ENCODE data around the gene KBTBD13.
"Not testable (repeated sequence)": the region's sequence is repeated elsewhere in the genome, so short reads cannot be mapped to it uniquely, and the experiment has no call there.

KBTBD13 gene

DNA sequence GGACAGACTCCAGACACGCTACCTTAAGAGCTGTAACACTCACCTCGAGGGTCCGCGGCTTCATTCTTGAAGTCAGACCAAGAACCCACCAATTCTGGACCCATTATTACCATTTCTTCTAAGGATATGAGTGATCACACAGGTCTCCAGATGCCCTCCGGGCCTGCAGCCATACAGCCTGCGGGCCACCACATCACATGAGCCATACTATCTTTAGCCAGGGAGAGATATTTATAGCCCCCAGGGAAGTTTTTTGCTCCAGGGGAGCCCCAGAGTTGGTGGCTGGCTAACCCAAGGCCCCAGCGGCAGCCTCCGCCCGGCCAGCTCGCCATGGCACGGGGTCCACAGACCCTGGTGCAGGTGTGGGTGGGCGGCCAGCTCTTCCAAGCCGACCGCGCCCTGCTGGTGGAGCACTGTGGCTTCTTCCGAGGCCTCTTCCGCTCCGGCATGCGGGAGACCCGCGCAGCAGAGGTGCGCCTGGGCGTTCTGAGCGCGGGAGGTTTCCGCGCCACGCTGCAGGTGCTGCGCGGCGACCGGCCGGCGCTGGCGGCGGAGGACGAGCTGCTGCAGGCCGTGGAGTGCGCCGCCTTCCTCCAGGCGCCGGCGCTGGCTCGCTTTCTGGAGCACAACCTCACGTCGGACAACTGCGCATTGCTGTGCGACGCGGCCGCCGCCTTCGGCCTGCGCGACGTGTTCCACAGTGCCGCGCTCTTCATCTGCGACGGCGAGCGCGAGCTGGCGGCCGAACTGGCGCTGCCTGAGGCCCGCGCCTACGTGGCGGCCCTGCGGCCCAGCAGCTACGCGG, at the start of gene KBTBD13:
Gene KBTBD13, plus strand, starts transcription at position 261 of the 805 bp plus-strand sequence. Its CDS starts 70 bp downstream, at position 331.
- DNase-seq = no peak

DNA sequence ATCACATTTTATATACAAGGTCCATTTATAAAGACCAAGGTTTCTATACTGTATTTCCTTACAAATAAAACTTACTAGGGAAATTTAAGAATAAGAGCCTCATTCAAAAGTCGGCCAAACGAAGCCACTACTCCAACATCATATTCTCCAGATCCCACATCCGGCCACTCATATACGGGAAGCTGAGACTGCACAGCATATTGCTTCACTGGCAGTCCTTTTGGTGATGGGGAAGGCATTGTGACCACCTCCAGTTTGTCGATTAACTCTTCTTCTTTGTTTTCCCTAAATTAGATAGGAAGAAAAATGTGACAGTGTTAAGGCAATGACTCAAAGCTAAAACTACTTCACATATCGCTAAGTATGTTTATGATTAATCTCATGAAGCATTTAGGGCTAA, 49.8 kb upstream of the KBTBD13 start:
- DNase-seq = no peak

DNA sequence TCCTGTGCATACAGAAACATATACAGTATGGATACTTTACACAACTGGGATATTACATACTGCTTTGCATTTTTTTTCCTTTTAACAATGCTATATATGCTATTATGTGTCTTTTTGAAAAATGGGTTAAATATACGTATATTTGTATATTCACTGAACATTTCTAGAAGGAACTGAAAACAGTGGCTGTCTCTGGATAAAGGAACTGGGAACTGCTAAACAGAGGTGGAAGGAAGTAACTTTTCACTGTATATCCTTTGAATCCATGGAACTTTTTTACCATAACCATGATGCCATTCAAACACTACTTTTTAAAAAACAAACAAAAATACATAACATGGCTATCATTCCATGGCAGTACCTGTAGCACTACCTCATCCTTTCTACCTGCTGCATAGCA, 49.0 kb upstream of the KBTBD13 start:
- DNase-seq = no peak

DNA sequence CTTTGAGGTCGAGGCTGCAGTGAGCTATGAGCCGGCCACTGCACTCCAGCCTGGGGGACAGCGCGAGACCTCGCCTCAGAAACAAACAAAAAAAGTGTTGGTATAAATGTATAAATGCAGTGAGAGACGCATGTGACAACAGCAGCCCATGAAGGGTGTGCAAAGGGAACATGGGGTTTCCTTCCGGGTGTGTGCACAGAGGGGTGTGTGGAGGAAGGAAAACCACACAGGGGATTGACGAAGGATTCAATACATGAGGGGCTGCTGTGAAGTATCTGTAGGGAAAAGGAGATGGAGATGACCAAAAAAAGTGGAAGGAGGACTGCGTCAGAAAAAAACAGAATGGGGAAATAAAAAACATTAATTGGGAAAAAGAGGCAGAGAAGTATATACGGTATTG, 48.2 kb upstream of the KBTBD13 start:
- peak; percentile 17 for DNase-seq

DNA sequence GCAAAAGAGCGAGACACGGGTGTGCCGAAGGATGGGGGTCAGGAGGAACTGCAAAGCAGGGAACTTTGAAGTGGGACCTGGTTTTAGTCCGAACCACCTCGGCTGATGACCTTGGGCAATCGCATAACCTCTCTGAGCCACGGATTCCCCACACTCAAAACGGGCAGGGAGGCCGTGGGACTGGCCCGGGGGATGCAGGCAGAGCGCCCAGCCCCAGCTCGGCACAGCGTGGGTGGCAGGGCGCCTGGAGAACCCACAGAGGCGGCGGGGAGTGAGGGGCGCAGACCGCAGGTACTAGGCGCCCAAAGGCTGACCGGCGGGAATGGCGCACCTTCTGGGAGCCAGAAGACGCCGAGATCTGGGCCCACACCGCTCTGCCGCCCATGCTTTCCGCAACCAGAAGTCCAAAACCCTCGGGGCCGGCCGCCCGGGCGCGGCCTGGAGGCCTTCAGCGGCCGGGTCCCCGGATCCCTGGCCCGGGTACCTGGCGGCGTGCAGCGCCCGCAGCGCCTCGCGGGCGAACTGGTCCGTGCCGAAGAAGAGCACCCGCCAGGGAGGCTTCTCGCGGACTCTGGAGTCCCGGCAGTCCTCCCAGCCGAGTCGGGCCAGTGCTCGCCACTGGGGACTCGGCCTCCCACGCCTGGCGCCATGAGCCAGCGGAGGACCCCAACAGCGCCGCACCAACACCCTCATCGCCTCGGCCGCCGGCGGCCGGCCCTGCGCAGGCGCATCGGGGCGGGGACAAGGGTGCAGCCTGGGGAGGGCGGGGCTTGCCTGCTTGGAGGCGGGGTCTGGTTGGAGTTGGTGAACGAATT, 47.4 kb upstream of the KBTBD13 start, which contains the start of gene MTFMT:
Gene MTFMT, minus strand, starts transcription at position 719 of the 815 bp plus-strand sequence. Its CDS starts 26 bp downstream, at position 693.
- DNase-seq = peak; percentile 93

DNA sequence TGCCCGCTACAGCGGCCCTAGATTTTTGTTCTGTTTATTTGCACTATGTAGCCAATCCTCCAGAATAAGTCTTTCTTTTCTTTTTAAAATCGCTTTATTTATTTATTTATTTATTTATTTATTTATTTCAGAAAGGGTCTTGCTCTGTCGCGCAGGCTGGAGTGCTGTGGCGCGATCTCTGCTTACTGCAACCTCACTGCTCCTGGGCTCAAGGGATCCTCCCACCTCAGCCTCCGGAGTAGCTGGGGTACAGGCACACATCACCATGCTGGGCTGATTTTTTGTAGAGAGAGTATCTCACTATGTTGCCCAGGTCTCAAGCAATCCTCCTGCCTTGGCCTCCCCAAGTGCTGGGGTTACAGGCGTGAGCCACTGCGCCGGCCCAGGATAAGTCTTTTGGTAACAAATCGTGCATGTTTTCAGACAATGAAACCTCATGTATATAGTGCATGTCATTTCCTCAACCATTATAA, 46.8 kb upstream of the KBTBD13 start:
- no peak for DNase-seq

DNA sequence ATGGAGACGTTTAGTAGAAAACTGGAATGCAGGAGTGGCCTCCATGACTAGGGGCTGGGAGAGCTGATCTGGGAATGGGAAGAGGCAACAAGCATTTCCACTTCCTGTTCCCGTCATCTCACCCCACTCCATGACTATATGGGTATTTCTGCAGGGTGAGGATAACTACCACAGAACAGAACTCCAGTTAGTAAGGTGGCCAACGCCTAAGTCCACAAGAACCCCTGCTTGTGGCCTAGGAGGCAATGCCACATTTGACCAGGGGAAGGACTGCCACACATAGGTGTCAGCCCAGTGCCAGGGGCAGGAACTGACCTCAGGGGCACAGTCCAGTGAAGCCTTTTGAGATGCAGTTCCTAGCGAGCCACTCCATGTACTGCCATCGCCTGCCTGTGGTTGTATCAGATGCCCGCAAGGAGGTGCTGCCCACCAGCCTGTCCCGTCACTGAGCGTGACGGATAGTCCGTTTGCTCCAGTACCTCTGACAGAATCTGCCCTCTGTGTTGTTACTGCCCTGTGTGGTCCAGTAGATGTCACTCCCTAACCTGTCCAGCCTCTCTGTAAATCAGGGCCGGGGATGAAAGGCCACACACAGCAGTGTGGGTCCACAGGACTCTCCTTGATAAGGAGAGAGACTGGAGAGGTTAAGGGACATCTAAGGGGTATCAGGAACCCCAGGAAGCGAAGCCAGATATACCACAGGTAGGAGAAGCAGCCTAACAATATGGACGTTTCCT, 43.6 kb upstream of the KBTBD13 start:
- peak; percentile 41 for DNase-seq

DNA sequence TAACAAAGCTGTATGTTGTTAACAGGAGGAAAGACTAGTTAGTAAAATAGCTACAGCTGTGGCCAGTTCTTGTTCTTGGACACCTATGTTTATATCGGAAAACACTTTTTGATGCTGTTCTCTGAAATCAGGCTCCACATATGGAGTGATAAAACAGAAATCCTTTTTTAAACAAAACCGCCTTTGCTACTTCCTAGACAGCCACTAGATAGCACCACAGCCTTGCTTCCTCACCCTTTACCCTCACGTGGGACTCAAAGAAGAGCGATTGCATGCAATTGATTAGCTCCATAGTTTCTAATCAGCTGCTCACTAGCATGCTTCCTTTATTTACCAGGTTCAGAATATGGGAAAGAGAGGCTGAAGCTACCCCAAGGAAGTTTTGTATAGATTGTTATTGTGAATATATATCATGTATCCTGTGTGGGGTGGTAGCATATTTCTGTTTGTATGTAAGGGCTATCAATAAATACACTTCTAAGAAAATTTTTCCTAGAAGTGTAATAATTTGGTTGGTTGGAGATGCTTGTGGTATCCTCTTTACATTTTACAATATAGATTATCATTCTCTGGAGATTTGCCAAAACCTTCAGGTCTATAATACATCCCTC, 42.8 kb upstream of the KBTBD13 start:
- DNase-seq = peak; percentile 48

DNA sequence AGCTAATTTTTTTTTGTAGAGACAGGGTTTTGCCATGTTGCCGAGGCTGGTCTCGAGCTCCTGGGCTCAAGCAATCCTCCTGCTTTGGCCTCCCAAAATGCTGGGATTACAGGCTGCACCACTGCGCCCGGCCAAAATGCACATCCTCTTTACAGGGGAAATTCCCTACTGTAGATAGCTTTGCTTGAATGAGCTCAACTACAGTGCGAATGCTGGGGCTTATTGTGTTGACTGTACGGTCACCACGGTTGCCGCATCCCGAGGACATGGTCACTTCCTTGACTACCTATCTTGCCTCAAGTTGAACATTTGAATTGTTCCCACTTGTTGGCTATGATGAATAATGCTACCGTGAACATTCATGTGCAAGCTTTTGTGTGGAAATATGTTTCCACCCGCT, 41.8 kb upstream of the KBTBD13 start:
- no peak for DNase-seq

DNA sequence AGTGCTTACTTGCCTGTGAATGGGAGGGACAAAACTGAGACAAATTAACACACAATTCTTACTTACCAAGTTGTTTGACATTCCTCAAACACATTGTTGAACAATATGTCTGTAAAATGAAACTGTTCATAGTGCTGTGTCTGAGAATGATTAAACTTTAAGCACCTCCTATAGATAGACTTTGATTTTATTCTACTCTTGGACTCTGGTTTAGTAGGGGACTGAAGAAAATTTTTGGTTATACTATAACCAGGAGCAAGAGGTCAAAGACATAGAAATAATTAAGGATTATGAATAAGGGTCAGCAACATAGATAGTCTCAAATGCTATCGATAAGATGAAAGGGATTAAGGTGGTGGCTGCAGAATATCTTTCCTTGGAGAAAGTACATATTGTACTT, 39.2 kb upstream of the KBTBD13 start:
- DNase-seq = no peak

DNA sequence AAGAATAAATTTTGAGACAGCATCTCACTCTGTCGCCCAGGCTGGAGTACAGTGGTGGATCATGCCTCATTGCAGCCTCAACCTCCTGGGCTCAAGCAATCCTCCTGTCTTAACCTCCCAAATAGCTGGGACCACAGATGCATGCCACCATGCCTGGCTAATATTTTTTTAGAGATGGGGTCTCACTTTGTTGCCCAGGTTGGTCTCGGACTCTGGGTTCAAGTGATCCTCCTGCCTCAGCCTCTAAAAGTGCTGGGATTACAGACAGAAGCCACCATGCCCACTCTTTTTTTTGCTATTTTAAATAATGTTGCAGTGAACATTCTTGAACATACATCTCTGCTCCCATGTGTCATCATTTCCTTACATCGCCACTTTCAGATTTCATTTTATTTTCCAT, 38.1 kb upstream of the KBTBD13 start:
- no peak for DNase-seq

DNA sequence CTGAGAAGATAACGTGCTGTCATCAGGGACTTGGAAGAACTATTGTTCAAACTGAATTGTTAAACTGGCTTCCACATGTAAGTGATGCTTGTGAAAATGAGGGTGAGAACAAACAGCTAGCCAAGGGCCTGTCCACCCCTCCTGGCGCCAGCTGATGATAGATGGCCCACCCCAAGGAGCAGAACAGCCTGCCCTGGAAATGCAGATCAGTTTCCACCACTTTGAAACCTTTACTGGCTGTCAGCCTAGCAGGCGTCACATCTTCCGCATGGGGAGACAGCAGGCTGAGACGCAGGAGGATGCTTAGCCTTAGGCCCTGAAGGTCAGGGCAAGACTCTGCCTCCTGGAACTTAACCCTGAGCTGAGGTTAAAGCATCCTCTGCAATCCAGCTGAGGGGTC, 37.7 kb upstream of the KBTBD13 start:
- DNase-seq = no peak

DNA sequence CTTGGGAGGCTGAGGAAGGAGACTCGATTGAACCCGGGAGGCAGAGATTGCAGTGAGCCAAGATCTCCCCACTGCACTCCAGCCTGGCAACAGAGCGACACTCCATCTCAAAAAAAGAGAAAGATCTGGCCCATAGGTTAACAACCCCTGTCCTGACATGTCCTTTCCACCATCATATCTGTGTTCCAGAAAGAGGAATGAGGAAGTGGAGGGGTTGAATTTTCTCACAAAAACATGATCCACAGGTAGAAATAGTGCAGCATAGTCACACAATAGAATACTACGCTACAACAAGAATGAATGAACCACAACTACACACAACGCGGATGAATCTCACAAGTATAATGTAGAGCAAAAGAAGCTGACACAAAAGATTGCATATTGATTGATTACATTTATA, 36.1 kb upstream of the KBTBD13 start:
- DNase-seq = no peak

DNA sequence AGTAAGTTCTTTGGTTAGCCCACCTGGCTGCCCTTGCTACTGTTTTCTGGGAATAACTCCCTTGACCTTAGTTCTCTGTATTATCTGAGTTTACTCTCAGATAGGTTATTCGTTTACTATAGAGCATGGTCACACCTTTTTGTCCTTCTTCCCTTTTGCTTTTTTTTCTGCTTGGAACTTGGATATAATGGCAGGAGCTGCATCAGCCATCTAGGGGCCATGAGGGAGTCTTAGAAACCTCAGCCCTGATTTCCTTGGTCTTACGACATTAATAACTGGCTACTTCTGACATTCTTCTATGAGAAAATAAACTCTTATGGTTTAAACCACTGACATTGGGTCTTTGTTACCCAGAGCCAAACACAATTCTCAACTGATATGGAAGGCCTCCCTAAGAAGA, 34.8 kb upstream of the KBTBD13 start:
- DNase-seq = no peak

DNA sequence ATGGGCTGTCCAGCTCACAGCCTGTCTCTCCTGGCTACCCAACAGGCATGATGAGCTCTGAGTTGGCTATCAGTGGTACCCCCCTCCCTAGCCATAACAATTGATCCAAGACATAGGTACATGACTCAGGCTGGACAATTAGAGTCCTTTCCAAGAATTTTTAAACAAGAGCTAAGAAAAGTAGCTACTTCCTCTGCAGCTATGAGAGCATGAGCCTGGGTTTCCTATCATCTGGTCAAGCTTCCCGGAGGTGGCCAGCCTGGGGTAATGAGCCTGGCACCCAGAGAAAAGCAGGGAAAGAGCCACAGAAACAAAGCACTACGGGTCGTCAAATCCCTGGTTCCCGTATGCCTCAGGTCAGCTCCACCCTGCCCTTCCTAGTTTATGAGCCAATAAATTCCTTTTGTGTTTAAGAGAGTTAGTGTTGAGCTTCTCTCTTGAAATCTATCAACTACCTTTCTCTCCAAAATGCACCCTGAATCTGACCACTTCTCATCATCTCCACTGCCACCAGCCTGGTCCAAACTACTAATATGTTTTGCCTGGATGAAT, 33.7 kb upstream of the KBTBD13 start:
- DNase-seq = no peak

DNA sequence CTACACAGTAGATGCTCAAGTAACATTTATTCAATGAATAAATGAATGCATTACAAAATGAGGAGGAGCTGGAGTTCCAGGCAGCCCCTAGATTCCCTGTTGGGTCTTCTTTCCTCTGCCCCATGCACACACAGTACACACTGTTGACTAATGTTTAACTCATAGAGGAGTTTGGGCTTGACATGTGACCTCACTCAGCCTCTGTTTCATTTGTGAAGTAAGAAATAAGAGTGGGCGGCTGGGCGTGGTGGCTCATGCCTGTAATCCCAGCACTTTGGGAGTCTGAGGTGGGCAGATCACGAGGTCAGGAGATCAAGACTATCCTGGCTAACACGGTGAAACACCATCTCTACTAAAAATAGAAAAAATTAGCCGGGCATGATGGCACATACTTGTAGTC, 32.3 kb upstream of the KBTBD13 start:
- not testable (repeated sequence) for DNase-seq

DNA sequence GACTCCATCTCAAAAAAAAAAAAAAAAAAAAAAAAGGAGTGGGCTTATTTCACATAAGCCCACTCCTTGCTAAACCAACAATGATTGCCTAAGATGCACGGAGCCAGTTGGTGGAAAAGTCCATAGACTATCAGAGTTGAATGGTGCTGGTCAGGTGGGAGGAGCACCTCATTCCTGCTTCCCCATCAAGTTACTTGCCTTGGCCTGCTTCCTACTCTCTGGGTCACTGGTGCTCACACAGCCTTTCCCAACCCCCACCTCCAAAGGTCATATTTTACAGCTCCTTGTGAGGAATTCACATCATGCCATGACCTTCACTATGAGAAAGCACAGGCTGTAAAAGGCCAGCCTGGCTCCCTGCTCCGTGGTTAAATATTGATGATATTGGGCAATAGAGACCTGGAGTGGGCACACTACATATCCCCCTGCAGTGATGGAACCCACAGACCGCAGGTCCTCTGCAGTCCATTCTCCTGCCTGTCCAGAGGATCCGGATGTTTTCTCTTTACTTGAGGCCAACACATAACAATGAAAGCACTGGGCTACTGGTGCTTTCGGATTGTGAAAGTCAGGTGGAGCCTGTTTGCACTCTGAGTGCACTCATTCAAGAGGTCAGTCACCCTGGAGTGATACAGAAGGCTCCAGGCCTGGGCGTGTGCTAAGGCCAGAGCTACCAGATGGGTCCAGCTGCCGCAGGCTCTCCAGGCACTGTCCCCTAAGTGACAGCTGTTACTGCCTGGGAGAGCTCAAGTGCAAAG, 31.6 kb upstream of the KBTBD13 start, which contains the start of gene SLC51B:
Gene SLC51B, plus strand, starts transcription at position 664 of the 758 bp plus-strand sequence. CDS start 4,618 bp downstream, outside the sequence.
- no peak for DNase-seq

DNA sequence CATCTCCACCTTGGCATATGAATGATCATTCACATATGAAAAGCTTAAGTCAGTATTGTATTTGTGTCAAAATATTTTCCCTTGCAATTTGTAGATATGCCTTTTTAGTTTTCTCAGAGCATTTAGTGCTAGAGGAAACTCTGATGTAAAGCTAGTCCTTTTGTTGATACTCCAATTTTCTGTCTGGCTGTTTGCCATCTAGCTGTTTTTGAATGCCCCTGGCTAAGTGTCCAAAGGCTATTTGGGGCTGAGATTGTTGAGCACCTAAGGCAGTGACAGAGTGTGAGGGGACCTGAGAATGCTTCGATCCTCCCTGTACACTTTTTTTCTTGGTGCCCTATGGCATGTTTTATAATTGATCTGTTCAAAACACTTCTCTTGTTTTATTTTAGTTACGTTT, 28.3 kb upstream of the KBTBD13 start:
- no peak for DNase-seq

DNA sequence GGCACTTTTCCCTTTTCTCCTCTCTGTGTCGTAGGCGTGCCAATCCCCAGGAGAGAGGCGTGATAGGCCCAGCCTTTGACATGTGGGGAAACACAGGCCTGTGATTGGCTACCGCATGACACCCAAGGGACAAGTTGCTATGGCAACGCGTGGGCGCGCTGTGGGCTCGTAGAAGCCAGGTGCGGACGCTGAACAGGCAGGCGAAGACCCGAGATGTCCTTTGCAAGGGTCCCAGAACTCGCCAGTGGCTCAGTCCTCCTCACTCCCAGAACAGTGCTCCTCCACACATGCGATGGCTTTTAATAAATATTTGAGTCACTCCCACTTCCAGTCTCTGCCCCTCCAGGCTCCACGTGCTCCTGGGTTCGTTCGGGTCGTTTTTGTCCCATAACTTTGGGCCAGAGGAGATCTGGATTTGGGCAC, 27.1 kb upstream of the KBTBD13 start:
- DNase-seq = peak; percentile 90

DNA sequence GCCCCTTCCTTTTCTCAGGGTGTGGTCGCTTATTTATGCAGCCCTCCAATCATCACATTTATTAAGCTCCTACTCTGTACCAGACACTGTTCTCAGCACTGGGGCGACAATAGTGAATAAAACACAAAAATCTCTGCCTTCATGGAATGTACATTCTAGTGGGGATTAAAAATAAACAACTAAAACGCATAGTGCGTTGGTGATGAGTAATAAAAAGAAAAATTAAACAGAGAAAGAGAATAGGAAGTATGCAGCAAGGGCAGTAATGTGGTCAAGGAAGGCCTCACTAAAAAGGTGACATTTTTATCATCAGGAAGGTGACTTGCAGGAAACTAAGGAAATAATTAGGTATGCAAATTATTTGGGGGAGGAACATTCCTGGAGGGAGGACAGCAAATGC, 26.3 kb upstream of the KBTBD13 start:
- no peak for DNase-seq

DNA sequence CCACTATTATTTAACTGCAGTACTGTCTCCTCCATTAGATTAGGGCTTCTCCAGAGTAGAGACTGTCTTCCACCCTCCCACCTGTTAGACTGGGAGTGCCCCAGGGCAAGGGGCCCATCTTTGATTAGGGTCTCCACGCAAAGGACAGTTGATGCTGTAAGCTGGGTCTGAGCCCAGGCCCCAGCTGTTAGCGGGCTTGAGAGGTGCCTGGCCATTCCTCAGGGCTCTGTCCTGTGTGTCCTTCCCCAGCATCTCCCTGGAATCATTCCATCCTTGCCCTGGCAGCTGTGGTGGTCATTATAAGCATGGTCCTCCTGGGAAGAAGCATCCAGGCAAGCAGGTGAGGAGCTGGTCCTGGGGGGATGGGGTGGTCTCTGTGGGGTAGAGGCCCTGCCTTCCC, 25.3 kb upstream of the KBTBD13 start:
- DNase-seq = no peak

Data from CD4-positive, alpha-beta T cell treated with Interleukin-10 for 1 hour (primary cell).